ENCODE results near the gene SORCS3.

Gene SORCS3

GRCh38 chr10:104921763-104922162 lies 280.7 kb downstream of the SORCS3 start:
- DNase-seq (ENCODE audit: low read depth in 2 of 2): no peak

- no peak for DNase-seq (ENCODE audit: low read depth in 2 of 2)
Measured at GRCh38 chr10:104922810-104923209, 281.7 kb downstream of the SORCS3 start.

- no peak for DNase-seq (ENCODE audit: low read depth in 2 of 2)
Measured at GRCh38 chr10:104923501-104923900, 282.4 kb downstream of the SORCS3 start.

GRCh38 chr10:104924101-104924795 lies 283.2 kb downstream of the SORCS3 start:
- no peak for DNase-seq (ENCODE audit: low read depth in 2 of 2)

- peak in 1 of 2 experiments; percentile 11 for DNase-seq (ENCODE audit: low read depth in 2 of 2)
Measured at GRCh38 chr10:104925232-104925851, 284.3 kb downstream of the SORCS3 start.

- no peak for DNase-seq (ENCODE audit: low read depth in 2 of 2)
Measured at GRCh38 chr10:104928734-104929133, 287.6 kb downstream of the SORCS3 start.

GRCh38 chr10:104931612-104932134 lies 290.6 kb downstream of the SORCS3 start:
- DNase-seq (ENCODE audit: low read depth in 2 of 2): no peak

GRCh38 chr10:104935656-104936055 lies 294.6 kb downstream of the SORCS3 start:
- no peak for DNase-seq (ENCODE audit: low read depth in 2 of 2)

- DNase-seq (ENCODE audit: low read depth in 2 of 2): no peak
Measured at GRCh38 chr10:104937567-104937966, 296.5 kb downstream of the SORCS3 start.

- DNase-seq (ENCODE audit: low read depth in 2 of 2): no peak
Measured at GRCh38 chr10:104938031-104938430, 296.9 kb downstream of the SORCS3 start.

GRCh38 chr10:104941662-104942061 lies 300.6 kb downstream of the SORCS3 start:
- no peak for DNase-seq (ENCODE audit: low read depth in 2 of 2)

GRCh38 chr10:104947314-104947713 lies 306.2 kb downstream of the SORCS3 start:
- DNase-seq (ENCODE audit: low read depth in 2 of 2): no peak

GRCh38 chr10:104957178-104957841 lies 316.2 kb downstream of the SORCS3 start:
- DNase-seq (ENCODE audit: low read depth in 2 of 2): no peak

- DNase-seq (ENCODE audit: low read depth in 2 of 2): no peak
Measured at GRCh38 chr10:104966563-104967297, 325.6 kb downstream of the SORCS3 start.

GRCh38 chr10:104980368-104980767 lies 339.3 kb downstream of the SORCS3 start:
- no peak for DNase-seq (ENCODE audit: low read depth in 2 of 2)

- no peak for DNase-seq (ENCODE audit: low read depth in 2 of 2)
Measured at GRCh38 chr10:104981995-104982394, 340.9 kb downstream of the SORCS3 start.

GRCh38 chr10:104988686-104989085 lies 347.6 kb downstream of the SORCS3 start:
- no peak for DNase-seq (ENCODE audit: low read depth in 2 of 2)

GRCh38 chr10:104989880-104990279 lies 348.8 kb downstream of the SORCS3 start:
- no peak for DNase-seq (ENCODE audit: low read depth in 2 of 2)

GRCh38 chr10:104993085-104993484 lies 352.0 kb downstream of the SORCS3 start:
- DNase-seq (ENCODE audit: low read depth in 2 of 2): no peak

GRCh38 chr10:105001269-105001668 lies 360.2 kb downstream of the SORCS3 start:
- DNase-seq (ENCODE audit: low read depth in 2 of 2): no peak

- no peak for DNase-seq (ENCODE audit: low read depth in 2 of 2)
Measured at GRCh38 chr10:105010411-105011121, 369.5 kb downstream of the SORCS3 start.
